ENCODE results near the gene CAPN14.

- no peak for TF ChIP-seq CTCF (conservative IDR thresholded peaks at IDR 0.05)
- TF ChIP-seq ZFX (IDR thresholded peaks at IDR 0.05), result no peak
Observed at GRCh38 chr2:31193806-31194205, 23.5 kb downstream of the CAPN14 start.

Measured in C4-2B (cell line).